Progenitor cell of endocrine pancreas (in vitro differentiated cells): ENCODE data around the gene TSHZ3. TPM values are rescaled to one million over a fixed set of nuclear protein-coding genes. Genes with fewer than 3 reads are reported as not detected.
A peak's percentile ranks its signal among the peaks of the same experiment; 100 is the strongest.

Experiments
- DNase-seq: peaks from one replicate; pipeline ENCODE4 v3.0.0; 2021; ENCODE audit warnings: low spot score; ENCODE audit not compliant: unreplicated experiment
- H3K27ac Mint-ChIP-seq: 2 replicates; pipeline ENCODE4 v1.8.0; 2021; ENCODE audit warnings: mild to moderate bottlenecking, moderate library complexity, mixed read lengths
- H3K27me3 Mint-ChIP-seq: 2 replicates; pipeline ENCODE4 v1.8.0; 2021; ENCODE audit warnings: mixed read lengths
- H3K36me3 Mint-ChIP-seq: 2 replicates; pipeline ENCODE4 v1.8.0; 2022; ENCODE audit warnings: mixed read lengths; ENCODE audit not compliant: insufficient read depth
- H3K4me1 Mint-ChIP-seq: 2 replicates; pipeline ENCODE4 v1.8.0; 2021; ENCODE audit warnings: low read depth, mixed read lengths
- H3K4me3 Mint-ChIP-seq: 2 replicates; pipeline ENCODE4 v1.8.0; 2021; ENCODE audit warnings: low read depth, mild to moderate bottlenecking, moderate library complexity, mixed read lengths
- H3K9me3 Mint-ChIP-seq: 2 replicates; pipeline ENCODE4 v1.8.0; 2021; ENCODE audit warnings: low read depth, mixed read lengths
- total RNA-seq: library from RNA; stranded (reverse); gene quantifications from 2 replicates; pipeline ENCODE4 v1.2.1, GENCODE V29; 2021
- TF ChIP-seq, protein P1 (sequence below): fragments of 200-600 bp; sonication (generic); IDR thresholded peaks from one replicate; pipeline ENCODE4 v1.5.0; 2021; ENCODE audit warnings: antibody characterized with exemption, mild to moderate bottlenecking; ENCODE audit not compliant: unreplicated experiment

The TSHZ3 gene
- total RNA-seq, 1 donor from 2014 or later: 15.5 TPM

DNA sequence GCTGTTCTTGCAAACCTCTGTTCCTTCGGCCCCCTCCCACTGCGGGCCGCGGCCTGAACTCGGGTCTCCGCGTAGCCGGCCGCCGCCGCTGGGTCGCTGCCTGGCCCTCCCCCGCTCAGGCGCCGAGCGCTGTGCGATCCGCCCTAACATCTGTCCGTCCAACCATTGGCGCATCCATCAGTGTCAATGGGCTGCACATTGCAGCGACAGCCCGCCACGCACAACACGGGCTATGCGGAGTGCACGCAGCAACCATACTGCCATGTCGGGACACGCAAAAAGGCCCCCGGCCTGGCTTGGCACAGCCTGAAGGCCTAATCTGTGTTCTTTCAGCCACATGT is 2.6 kb upstream of the TSHZ3 start:
- TF ChIP-seq, protein P1, sequence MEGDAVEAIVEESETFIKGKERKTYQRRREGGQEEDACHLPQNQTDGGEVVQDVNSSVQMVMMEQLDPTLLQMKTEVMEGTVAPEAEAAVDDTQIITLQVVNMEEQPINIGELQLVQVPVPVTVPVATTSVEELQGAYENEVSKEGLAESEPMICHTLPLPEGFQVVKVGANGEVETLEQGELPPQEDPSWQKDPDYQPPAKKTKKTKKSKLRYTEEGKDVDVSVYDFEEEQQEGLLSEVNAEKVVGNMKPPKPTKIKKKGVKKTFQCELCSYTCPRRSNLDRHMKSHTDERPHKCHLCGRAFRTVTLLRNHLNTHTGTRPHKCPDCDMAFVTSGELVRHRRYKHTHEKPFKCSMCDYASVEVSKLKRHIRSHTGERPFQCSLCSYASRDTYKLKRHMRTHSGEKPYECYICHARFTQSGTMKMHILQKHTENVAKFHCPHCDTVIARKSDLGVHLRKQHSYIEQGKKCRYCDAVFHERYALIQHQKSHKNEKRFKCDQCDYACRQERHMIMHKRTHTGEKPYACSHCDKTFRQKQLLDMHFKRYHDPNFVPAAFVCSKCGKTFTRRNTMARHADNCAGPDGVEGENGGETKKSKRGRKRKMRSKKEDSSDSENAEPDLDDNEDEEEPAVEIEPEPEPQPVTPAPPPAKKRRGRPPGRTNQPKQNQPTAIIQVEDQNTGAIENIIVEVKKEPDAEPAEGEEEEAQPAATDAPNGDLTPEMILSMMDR: no peak
- Mint-ChIP-seq H3K4me1 (peaks cover 45% of the 10 kb centered on the region), H3K9me3 (no peaks in the 10 kb centered on the region), H3K27me3 (peaks cover 64% of the 10 kb centered on the region), H3K27ac (peak overlapping the region; percentile 56), H3K36me3 (no peaks in the 10 kb centered on the region), H3K4me3 (peak overlapping the region; percentile 89)
- no peak for DNase-seq

GRCh38 chr19:31351056-31351854 is 2.0 kb upstream of the TSHZ3 start:
- Mint-ChIP-seq H3K36me3 (no peaks in the 10 kb centered on the region), H3K9me3 (no peaks in the 10 kb centered on the region), H3K27me3 (peaks cover 58% of the 10 kb centered on the region), H3K4me1 (peaks cover 46% of the 10 kb centered on the region), H3K4me3 (peak overlapping the region; percentile 89), H3K27ac (peak overlapping the region; percentile 79)
- no peak for DNase-seq
- TF ChIP-seq, protein P1: no peak

GRCh38 chr19:31350693-31351055 is 1.4 kb upstream of the TSHZ3 start:
- Mint-ChIP-seq H3K36me3 (no peaks in the 10 kb centered on the region), H3K27ac (peak overlapping the region; percentile 64), H3K9me3 (no peaks in the 10 kb centered on the region), H3K4me3 (peak overlapping the region; percentile 89), H3K27me3 (peaks cover 52% of the 10 kb centered on the region), H3K4me1 (peaks cover 48% of the 10 kb centered on the region)
- DNase-seq: peak; percentile 42
- TF ChIP-seq, protein P1: no peak

DNA sequence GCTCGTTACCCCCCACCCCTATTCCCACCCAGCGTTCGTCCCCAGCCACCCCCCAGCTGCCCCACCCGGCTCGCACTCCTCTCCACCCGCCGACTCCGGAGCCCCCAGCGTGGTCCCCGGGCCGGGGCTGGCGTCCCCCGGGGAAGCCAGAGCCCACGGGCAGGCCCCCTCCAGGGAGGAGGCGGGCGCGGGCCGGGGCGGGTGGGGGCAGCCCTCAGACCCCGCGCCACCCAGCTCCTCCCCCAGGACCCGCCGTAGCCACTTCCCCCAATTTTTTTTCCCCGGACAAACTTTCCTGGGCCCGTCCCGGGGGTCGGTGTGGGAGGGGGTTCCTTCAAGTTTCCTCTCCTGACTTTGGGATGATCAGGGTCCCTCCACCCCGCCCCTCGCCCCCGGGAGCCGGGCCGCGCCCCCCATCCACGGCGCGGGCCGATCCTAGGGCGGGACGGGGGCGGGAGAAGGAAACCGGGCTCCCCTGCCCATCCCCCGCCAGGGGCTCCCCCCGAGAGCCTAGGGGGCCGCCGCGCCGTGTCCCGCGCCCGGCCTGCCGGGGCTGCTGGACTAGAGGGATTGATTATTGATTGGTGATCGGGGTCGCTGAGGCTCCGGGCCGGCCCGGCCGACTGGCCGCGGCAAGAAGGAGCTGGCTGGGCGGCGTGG is 927 bp upstream of the TSHZ3 start:
- DNase-seq: no peak
- Mint-ChIP-seq H3K36me3 (no peaks in the 10 kb centered on the region), H3K9me3 (no peaks in the 10 kb centered on the region), H3K4me1 (peaks cover 44% of the 10 kb centered on the region), H3K4me3 (peak overlapping the region; percentile 75), H3K27me3 (peaks cover 47% of the 10 kb centered on the region), H3K27ac (peak overlapping the region; percentile 64)
- TF ChIP-seq, protein P1: no peak

DNA sequence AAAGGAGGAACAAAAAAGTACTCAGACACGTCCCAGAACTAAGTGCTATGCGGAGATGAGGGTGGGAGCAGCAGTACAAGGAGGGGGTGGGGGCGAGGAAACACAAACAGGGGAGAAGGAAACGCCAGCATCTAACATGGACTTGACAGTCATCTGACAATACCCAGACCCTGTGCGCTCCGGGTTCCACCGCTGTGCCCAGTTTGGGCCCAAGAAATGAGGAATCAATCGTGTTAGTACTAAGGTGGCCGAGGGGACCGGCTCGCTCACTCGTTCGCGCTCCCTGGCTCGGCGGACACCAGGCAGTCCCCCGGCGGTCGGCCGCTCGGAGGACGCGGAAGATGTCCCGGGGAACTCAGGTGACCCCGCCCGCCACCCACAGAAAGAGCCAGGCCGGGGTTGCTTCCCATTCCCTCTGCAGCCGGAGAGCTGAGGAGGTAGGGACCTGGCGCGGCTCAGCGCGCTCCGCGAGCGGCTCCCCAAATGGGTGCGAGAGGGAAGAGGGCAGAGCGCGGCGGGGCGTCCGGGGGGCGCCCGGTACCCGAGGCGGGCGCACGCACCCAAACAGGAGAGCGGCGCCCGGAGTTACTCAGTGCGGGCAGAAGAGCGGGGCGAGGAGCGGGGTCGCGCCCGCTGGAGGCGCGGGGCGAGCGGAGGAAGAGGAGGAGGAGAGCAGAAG is 616 bp downstream of the TSHZ3 start:
- H3K9me3 Mint-ChIP-seq: no peaks in the 10 kb centered on the region
- peaks cover 45% of the 10 kb centered on the region for H3K4me1 Mint-ChIP-seq
- peak overlapping the region; percentile 82 for H3K4me3 Mint-ChIP-seq
- TF ChIP-seq, protein P1: no peak
- H3K27me3 Mint-ChIP-seq: peaks cover 34% of the 10 kb centered on the region
- H3K27ac Mint-ChIP-seq: peak overlapping the region; percentile 56
- H3K36me3 Mint-ChIP-seq: no peaks in the 10 kb centered on the region
- DNase-seq: no peak
